Subcutaneous adipose tissue (tissue), 4 donors: ENCODE results near the gene NEUROD1. TPM values are rescaled to one million over a fixed set of nuclear protein-coding genes. Genes with fewer than 3 reads are reported as not detected.

ENCODE experiments used
- CTCF ChIP-seq: fragments of 450-650 bp; IDR thresholded peaks from one replicate; pipeline ENCODE4 v1.5.1; 2016; ENCODE audit warnings: low read depth, mild to moderate bottlenecking, control low read depth, antibody characterized with exemption, moderate library complexity
- total RNA-seq, 4 donors: library from RNA; depleted of rRNA; stranded (reverse); fragments of >200 nt; gene quantifications; one replicate each; pipeline ENCODE4 v1.1.0, GENCODE V29; 2016

The NEUROD1 gene
- total RNA-seq, 4 donors from 2014 or later = not detected

GRCh38 chr2:181626671-181627070 is 53.6 kb downstream of the NEUROD1 start:
- no peak for TF ChIP-seq CTCF

Other genes starting within 250 kb of the NEUROD1 start
- 10 to 100 TPM in 3 of 4 donors, 1 to 10 TPM in 1; 7.7 to 28.7 (median 12.2) TPM for gene ITGA4, start 223.1 kb downstream of the NEUROD1 start, total RNA-seq
- gene CERKL, start 23.4 kb downstream of the NEUROD1 start, total RNA-seq = not detected
- gene ITPRID2, start 211.2 kb upstream of the NEUROD1 start, total RNA-seq = 100 to 1,000 TPM in 2 of 4 donors, 10 to 100 TPM in 2; 80.3 to 162 (median 97.6) TPM